ENCODE results near the gene TMOD2. TPM values are rescaled to one million over a fixed set of nuclear protein-coding genes. Genes with fewer than 3 reads are reported as not detected.

The TMOD2 gene
- total RNA-seq, 4 donors from 2014 or later, result 14.6 to 24.9 (median 19.5) TPM

DNA sequence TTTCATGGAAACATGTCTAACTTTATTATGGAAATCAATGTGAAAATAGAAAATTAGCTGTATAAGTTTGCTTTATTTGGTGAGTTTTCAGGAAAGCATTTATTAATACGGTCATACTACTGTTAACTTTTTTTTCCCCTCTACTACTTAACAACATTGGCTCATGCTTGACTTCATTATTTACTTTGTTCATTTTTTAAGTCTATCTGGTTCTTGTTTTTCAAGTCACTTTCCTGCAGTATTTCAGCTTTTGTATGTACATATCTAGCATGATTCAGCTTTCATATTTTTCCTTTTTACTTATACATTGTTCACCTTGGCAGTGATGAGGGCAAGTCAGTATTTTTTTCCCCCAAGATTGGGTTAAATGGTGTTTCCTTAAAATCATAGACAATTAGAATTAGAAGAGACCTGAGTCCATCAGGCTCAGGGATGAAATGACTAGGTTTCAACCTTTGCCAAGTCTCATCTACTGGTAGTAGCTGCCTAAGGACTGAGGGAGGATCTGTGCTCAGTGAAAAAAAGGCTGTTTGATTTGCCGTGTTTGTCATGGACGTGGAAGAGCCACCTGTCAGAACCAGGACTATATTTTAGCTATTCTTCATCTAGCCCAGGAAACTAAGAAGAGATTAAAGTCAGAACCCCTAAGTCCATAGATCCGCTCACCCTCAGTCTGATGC lies 93.5 kb downstream of the TMOD2 start:
- WGBS, result 56% methylated on average over 4 of the region's 4 CpGs
- intact Hi-C loops (cut with DNase I), result no loop called here
- Histone ChIP-seq H3K36me3 (no peaks in the 10 kb centered on the region), H3K27me3 (no peaks in the 10 kb centered on the region), H3K4me3 (no peak overlapping the region), H3K9me3 (no peaks in the 10 kb centered on the region), H3K4me1 (peaks cover 65 to 82% (median 74%) of the 10 kb centered on the region in 4 donors), H3K27ac (replicated peaks in 1 of 4) (peak overlapping the region in 3 of 4 donors; percentile 9 to 13 (median 10))
- no peak for DNase-seq (ENCODE audit: extremely low spot score)
- TF ChIP-seq, protein P1, sequence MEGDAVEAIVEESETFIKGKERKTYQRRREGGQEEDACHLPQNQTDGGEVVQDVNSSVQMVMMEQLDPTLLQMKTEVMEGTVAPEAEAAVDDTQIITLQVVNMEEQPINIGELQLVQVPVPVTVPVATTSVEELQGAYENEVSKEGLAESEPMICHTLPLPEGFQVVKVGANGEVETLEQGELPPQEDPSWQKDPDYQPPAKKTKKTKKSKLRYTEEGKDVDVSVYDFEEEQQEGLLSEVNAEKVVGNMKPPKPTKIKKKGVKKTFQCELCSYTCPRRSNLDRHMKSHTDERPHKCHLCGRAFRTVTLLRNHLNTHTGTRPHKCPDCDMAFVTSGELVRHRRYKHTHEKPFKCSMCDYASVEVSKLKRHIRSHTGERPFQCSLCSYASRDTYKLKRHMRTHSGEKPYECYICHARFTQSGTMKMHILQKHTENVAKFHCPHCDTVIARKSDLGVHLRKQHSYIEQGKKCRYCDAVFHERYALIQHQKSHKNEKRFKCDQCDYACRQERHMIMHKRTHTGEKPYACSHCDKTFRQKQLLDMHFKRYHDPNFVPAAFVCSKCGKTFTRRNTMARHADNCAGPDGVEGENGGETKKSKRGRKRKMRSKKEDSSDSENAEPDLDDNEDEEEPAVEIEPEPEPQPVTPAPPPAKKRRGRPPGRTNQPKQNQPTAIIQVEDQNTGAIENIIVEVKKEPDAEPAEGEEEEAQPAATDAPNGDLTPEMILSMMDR (IDR thresholded peaks at IDR 0.05), result no peak
- TF ChIP-seq POLR2AphosphoS5 (IDR thresholded peaks at IDR 0.05) (no peak), POLR2A (IDR thresholded peaks at IDR 0.05; ENCODE audit: low read depth) (no peak), EP300 (IDR thresholded peaks at IDR 0.05) (no peak)

DNA sequence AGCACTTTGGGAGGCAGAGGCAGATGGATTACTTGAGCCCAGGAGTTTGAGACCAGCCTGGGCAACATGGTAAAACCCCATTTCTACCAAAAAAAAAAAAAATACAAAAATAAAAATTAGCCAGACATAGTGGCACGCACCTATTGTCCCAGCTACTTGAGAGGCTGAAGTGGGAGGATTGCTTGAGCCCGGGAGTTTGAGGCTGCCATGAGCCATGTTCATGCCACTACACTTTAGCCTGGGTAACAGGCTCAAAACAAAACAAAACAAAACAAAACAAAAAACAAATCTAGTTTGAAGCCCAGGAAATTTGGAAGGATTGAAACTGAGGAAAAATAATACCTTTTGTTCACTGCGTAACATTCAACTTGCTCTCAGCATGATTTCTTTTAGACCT lies 94.7 kb downstream of the TMOD2 start:
- no peak for TF ChIP-seq POLR2A (IDR thresholded peaks at IDR 0.05; ENCODE audit: low read depth)
- no peak for TF ChIP-seq EP300 (IDR thresholded peaks at IDR 0.05)
- no peak for TF ChIP-seq POLR2AphosphoS5 (IDR thresholded peaks at IDR 0.05)
- TF ChIP-seq, protein P1 (IDR thresholded peaks at IDR 0.05), result no peak
- no peak for DNase-seq (ENCODE audit: extremely low spot score)
- Histone ChIP-seq H3K4me1 (peaks cover 69 to 87% (median 78%) of the 10 kb centered on the region in 4 donors), H3K4me3 (no peak overlapping the region), H3K9me3 (no peaks in the 10 kb centered on the region), H3K36me3 (no peaks in the 10 kb centered on the region), H3K27me3 (no peaks in the 10 kb centered on the region), H3K27ac (replicated peaks in 1 of 4) (peak overlapping the region; percentile 13 to 60 (median 46))
- 79% methylated on average over 3 of the region's 3 CpGs for WGBS
- intact Hi-C loops (cut with DNase I), result no loop called here

DNA sequence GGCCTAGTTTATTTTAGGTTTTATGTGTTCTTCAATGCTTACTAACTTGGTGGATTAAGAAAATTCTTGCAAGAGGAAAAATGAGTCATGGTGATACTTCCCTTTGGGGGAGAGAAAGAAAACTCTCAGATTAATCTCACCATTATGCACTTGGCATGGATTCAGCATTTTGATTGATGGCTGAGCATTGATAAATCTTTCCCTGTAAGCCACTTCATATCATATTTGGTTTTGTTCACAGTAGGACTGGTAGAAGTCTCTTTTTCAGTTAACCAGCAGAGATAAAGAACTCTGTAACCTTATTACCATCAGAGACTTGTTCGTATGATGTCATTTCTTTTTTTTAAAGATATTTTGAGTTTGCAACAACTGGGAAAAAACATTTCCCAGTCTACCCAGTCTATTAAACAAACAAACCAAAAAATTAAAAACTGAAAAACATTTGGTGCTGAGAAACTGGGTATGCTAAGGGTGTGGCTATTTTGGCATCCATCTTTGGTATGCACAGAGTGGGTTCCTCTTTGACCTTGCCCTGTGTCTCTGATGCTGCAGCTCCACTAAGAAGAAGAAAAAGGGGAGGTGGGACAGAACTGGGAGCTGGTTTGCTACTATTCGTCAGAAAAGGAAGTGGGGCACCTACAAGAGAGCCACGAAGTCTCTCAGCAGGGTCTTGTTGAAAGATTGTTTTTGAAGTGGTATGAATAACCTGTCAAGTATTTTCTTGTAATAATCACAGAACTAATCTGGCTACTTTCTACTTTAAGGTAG lies 95.2 kb downstream of the TMOD2 start:
- 51% methylated on average over 3 of the region's 3 CpGs for WGBS
- no peak for DNase-seq (ENCODE audit: extremely low spot score)
- Histone ChIP-seq H3K4me1 (peaks cover 69 to 82% (median 78%) of the 10 kb centered on the region in 4 donors), H3K4me3 (no peak overlapping the region), H3K9me3 (no peaks in the 10 kb centered on the region), H3K27ac (replicated peaks in 1 of 4) (peak overlapping the region; percentile 13 to 60 (median 46)), H3K27me3 (no peaks in the 10 kb centered on the region), H3K36me3 (no peaks in the 10 kb centered on the region)
- no peak for TF ChIP-seq EP300 (IDR thresholded peaks at IDR 0.05)
- TF ChIP-seq POLR2AphosphoS5 (IDR thresholded peaks at IDR 0.05), result no peak
- TF ChIP-seq, protein P1 (IDR thresholded peaks at IDR 0.05), result no peak
- no peak for TF ChIP-seq POLR2A (IDR thresholded peaks at IDR 0.05; ENCODE audit: low read depth)
- intact Hi-C loops (cut with DNase I), result no loop called here

DNA sequence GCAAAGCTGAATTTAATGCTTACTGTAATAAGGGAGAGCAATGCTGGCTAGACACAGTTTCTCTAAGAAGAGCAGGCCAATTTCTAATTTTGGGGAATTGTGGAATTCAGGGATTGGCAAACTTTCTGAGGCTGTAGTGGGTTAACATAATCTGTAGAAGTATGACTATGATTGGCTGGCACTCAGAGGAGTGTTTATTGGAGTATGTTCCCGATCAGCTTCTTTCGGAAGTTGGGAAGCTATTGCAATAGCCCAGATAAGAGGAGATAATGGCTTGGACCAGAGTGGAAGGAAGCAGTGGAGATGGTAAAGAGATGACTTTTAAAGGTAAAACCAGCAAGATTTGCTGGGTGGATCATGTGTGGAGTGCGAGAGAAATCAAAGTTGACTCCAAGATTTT lies 97.4 kb downstream of the TMOD2 start:
- H3K4me3 ChIP-seq, result no peak overlapping the region
- DNase-seq (ENCODE audit: extremely low spot score), result no peak
- intact Hi-C loops (cut with DNase I), result no loop called here
- peaks cover 52 to 71% (median 64%) of the 10 kb centered on the region in 4 donors for H3K4me1 ChIP-seq
- H3K27me3 ChIP-seq, result no peaks in the 10 kb centered on the region
- H3K27ac ChIP-seq (replicated peaks in 1 of 4), result no peak overlapping the region
- WGBS, result 70% methylated on average over 3 of the region's 3 CpGs
- no peaks in the 10 kb centered on the region for H3K36me3 ChIP-seq
- TF ChIP-seq, protein P1 (IDR thresholded peaks at IDR 0.05), result no peak
- TF ChIP-seq POLR2AphosphoS5 (IDR thresholded peaks at IDR 0.05) (no peak), EP300 (IDR thresholded peaks at IDR 0.05) (no peak), POLR2A (IDR thresholded peaks at IDR 0.05; ENCODE audit: low read depth) (no peak)
- no peaks in the 10 kb centered on the region for H3K9me3 ChIP-seq

Measured in esophagus muscularis mucosa (tissue), 4 donors.